ENCODE results near the gene VANGL1. TPM values are rescaled to one million over a fixed set of nuclear protein-coding genes. Genes with fewer than 3 reads are reported as not detected.

Gene VANGL1
- total RNA-seq, 2 donors from 2014 or later: 4.0 to 6.1 TPM

DNA sequence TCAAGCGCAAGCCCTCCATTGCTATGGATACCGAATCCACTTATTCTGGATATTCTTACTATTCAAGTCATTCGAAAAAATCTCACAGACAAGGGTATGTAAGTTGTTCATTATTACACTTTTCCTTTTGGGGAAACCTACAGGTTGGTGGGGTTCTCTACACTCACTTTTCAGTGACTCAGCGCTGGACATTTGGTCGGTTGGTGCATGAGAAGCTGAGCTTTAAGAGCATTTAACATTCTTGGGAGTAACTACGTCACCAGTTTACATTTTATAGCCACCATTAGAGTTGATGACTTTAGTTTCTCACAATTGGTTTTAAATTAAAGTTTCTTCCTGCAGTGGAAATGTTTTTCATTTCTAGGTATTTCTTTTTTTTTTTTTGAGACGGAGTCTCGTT, 9.6 kb downstream of the VANGL1 start:
- peaks cover 0 to 49% of the 10 kb centered on the region in 2 donors for H3K4me1 ChIP-seq
- no peak overlapping the region for H3K27ac ChIP-seq
- no peak overlapping the region for H3K4me3 ChIP-seq
- DNase-seq (ENCODE audit: low spot score): no peak
- H3K9me3 ChIP-seq: no peaks in the 10 kb centered on the region
- peaks cover 8% of the 10 kb centered on the region for H3K36me3 ChIP-seq
- no peak for TF ChIP-seq CTCF (IDR thresholded peaks at IDR 0.05)
- H3K27me3 ChIP-seq: no peaks in the 10 kb centered on the region

DNA sequence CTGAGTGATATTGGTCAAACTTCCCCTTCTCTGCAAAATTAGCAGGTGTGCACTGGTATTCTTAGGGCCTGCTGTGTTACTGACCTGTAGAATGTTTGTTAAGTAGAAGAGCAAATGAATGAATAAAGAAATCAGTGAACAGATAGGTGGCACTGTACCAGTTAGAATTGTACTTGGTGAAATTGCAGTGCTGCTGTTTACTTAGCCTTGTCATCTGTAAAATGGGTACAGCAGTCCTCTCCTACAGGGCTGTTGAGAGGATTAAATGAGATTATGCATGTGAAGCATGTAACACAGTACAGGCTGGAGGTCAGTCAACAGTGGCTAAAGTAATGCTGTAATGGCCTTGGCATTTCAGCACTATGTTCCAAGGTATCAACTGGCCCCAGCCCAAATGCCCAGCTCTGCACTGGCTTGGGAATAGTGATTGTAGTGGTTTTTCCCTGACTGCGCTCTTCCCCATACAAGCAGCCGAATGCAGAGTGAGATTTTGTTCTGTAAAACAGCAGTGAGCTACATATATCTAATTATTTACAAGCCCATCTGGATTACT, 10.5 kb downstream of the VANGL1 start:
- TF ChIP-seq CTCF (IDR thresholded peaks at IDR 0.05): no peak
- peaks cover 0 to 55% of the 10 kb centered on the region in 2 donors for H3K4me1 ChIP-seq
- no peak overlapping the region for H3K27ac ChIP-seq
- H3K9me3 ChIP-seq: no peaks in the 10 kb centered on the region
- no peak overlapping the region for H3K4me3 ChIP-seq
- H3K36me3 ChIP-seq: peaks cover 8% of the 10 kb centered on the region
- no peaks in the 10 kb centered on the region for H3K27me3 ChIP-seq
- DNase-seq (ENCODE audit: low spot score): no peak

GRCh38 chr1:115654125-115654524, 12.4 kb downstream of the VANGL1 start:
- Histone ChIP-seq H3K27ac (no peak overlapping the region), H3K4me1 (peaks cover 0 to 36% of the 10 kb centered on the region in 2 donors), H3K27me3 (no peaks in the 10 kb centered on the region), H3K36me3 (peaks cover 8% of the 10 kb centered on the region), H3K4me3 (no peak overlapping the region), H3K9me3 (no peaks in the 10 kb centered on the region)
- DNase-seq (ENCODE audit: low spot score): no peak
- no peak for TF ChIP-seq CTCF (IDR thresholded peaks at IDR 0.05)

GRCh38 chr1:115654663-115655305, 13.0 kb downstream of the VANGL1 start:
- no peaks in the 10 kb centered on the region for H3K27me3 ChIP-seq
- no peak for DNase-seq (ENCODE audit: low spot score)
- H3K4me3 ChIP-seq: no peak overlapping the region
- TF ChIP-seq CTCF (IDR thresholded peaks at IDR 0.05): no peak
- peaks cover 8% of the 10 kb centered on the region for H3K36me3 ChIP-seq
- H3K4me1 ChIP-seq: peaks cover 0 to 35% of the 10 kb centered on the region in 2 donors
- H3K9me3 ChIP-seq: no peaks in the 10 kb centered on the region
- no peak overlapping the region for H3K27ac ChIP-seq

GRCh38 chr1:115655306-115655663, 13.5 kb downstream of the VANGL1 start:
- DNase-seq (ENCODE audit: low spot score): no peak
- no peaks in the 10 kb centered on the region for H3K27me3 ChIP-seq
- no peak for TF ChIP-seq CTCF (IDR thresholded peaks at IDR 0.05)
- H3K4me1 ChIP-seq: peaks cover 0 to 31% of the 10 kb centered on the region in 2 donors
- peaks cover 8% of the 10 kb centered on the region for H3K36me3 ChIP-seq
- no peak overlapping the region for H3K4me3 ChIP-seq
- no peaks in the 10 kb centered on the region for H3K9me3 ChIP-seq
- no peak overlapping the region for H3K27ac ChIP-seq

DNA sequence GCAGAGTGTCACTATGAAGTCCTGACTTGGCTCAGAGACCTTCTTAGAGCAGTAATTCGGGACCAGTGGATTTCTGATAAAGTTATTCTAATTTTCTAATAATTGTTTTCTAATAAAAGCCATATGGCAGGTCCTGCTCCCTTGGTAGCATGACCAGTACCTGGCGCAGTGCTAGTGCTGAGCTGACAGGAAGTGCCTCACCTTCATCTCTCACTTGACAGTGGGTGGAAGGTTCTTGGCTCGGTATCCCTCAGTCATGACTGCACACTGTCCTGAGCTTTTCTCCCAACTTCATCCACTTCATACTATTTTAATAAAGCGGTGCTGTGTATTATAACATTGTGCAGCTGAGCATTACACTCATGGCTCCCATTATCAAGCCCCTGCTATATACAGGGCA, 14.1 kb downstream of the VANGL1 start:
- Histone ChIP-seq H3K27me3 (no peaks in the 10 kb centered on the region), H3K9me3 (no peaks in the 10 kb centered on the region), H3K36me3 (peaks cover 8% of the 10 kb centered on the region), H3K27ac (no peak overlapping the region), H3K4me3 (no peak overlapping the region), H3K4me1 (peaks cover 0 to 31% of the 10 kb centered on the region in 2 donors)
- DNase-seq (ENCODE audit: low spot score): no peak
- TF ChIP-seq CTCF (IDR thresholded peaks at IDR 0.05): no peak
